Measurements from ENCODE around the gene MS4A8. TPM values are rescaled to one million over a fixed set of nuclear protein-coding genes. Genes with fewer than 3 reads are reported as not detected.

MS4A8 gene
- total RNA-seq, 4 donors from 2014 or later, result 0.98 to 9.5 (median 2.1) TPM; not detected in 1

GRCh38 chr11:60701469-60701818 is 2.0 kb downstream of the MS4A8 start:
- DNase-seq, result no peak
- H3K4me1 ChIP-seq, result no peaks in the 10 kb centered on the region
- no peak for TF ChIP-seq POLR2A (IDR thresholded peaks at IDR 0.05)
- intact Hi-C loops (cut with DNase I; ENCODE audit: low total_unique reads), result no loop called here
- H3K4me3 ChIP-seq, result no peak overlapping the region
- H3K36me3 ChIP-seq, result no peaks in the 10 kb centered on the region
- H3K9me3 ChIP-seq, result no peaks in the 10 kb centered on the region
- H3K27ac ChIP-seq, result no peak overlapping the region
- no peaks in the 10 kb centered on the region for H3K27me3 ChIP-seq

GRCh38 chr11:60703374-60703773 is 4.0 kb downstream of the MS4A8 start:
- no peaks in the 10 kb centered on the region for H3K9me3 ChIP-seq
- H3K4me3 ChIP-seq, result no peak overlapping the region
- intact Hi-C loops (cut with DNase I; ENCODE audit: low total_unique reads), result no loop called here
- no peaks in the 10 kb centered on the region for H3K4me1 ChIP-seq
- H3K27ac ChIP-seq, result no peak overlapping the region
- no peaks in the 10 kb centered on the region for H3K36me3 ChIP-seq
- no peak for DNase-seq
- no peaks in the 10 kb centered on the region for H3K27me3 ChIP-seq
- TF ChIP-seq POLR2A (IDR thresholded peaks at IDR 0.05) (no peak), CTCF (IDR thresholded peaks at IDR 0.05) (no peak)

GRCh38 chr11:60705895-60706294 is 6.5 kb downstream of the MS4A8 start:
- H3K27me3 ChIP-seq, result no peaks in the 10 kb centered on the region
- no peak overlapping the region for H3K4me3 ChIP-seq
- H3K27ac ChIP-seq, result no peak overlapping the region
- no peaks in the 10 kb centered on the region for H3K9me3 ChIP-seq
- intact Hi-C loops (cut with DNase I; ENCODE audit: low total_unique reads), result no loop called here
- H3K4me1 ChIP-seq, result no peaks in the 10 kb centered on the region
- no peaks in the 10 kb centered on the region for H3K36me3 ChIP-seq
- no peak for DNase-seq
- TF ChIP-seq POLR2A (IDR thresholded peaks at IDR 0.05) (no peak), CTCF (IDR thresholded peaks at IDR 0.05) (no peak)

- Histone ChIP-seq H3K27me3 (no peaks in the 10 kb centered on the region), H3K9me3 (no peaks in the 10 kb centered on the region), H3K36me3 (no peaks in the 10 kb centered on the region), H3K27ac (no peak overlapping the region), H3K4me1 (no peaks in the 10 kb centered on the region), H3K4me3 (no peak overlapping the region)
- TF ChIP-seq CTCF (IDR thresholded peaks at IDR 0.05) (no peak), POLR2A (IDR thresholded peaks at IDR 0.05) (no peak)
- no peak for DNase-seq
- intact Hi-C loops (cut with DNase I; ENCODE audit: low total_unique reads), result no loop called here
These were observed 7.5 kb downstream of the MS4A8 start for GRCh38 chr11:60706931-60707330.

- no peak for DNase-seq
- no peaks in the 10 kb centered on the region for H3K9me3 ChIP-seq
These were observed 11.1 kb downstream of the MS4A8 start for GRCh38 chr11:60710482-60710881.

More at GRCh38 chr11:60710482-60710881, 11.1 kb downstream of the MS4A8 start:
- H3K36me3 ChIP-seq, result no peaks in the 10 kb centered on the region
- H3K27ac ChIP-seq, result no peak overlapping the region
- TF ChIP-seq CTCF (IDR thresholded peaks at IDR 0.05) (no peak), POLR2A (IDR thresholded peaks at IDR 0.05) (no peak)
- no peak overlapping the region for H3K4me3 ChIP-seq
- no peaks in the 10 kb centered on the region for H3K27me3 ChIP-seq
- intact Hi-C loops (cut with DNase I; ENCODE audit: low total_unique reads), result no loop called here
- H3K4me1 ChIP-seq, result no peaks in the 10 kb centered on the region

All from uterus (tissue), 4 donors.